DOHH2 (cell line): ENCODE data around the gene PALM3.

Source experiments
- H3F3A ChIP-seq: fragments of 200-600 bp; sonication (generic), shearing (Covaris generic); 2 replicates; pipeline ENCODE4 v1.6.0; 2016; ENCODE audit warnings: antibody characterized with exemption, mild to moderate bottlenecking; ENCODE audit not compliant: control insufficient read depth, insufficient read depth
- H3K27ac ChIP-seq: fragments of 200-600 bp; sonication (generic); 2 replicates; pipeline ENCODE4 v1.5.1; 2014; ENCODE audit warnings: low read depth, mild to moderate bottlenecking, low read length, moderate library complexity
- H3K27me3 ChIP-seq: fragments of 200-600 bp; sonication (generic); 2 replicates; pipeline ENCODE4 v1.6.1; 2014; ENCODE audit warnings: mild to moderate bottlenecking, low read length, mixed read lengths; ENCODE audit not compliant: control insufficient read depth
- H3K36me3 ChIP-seq: fragments of 200-600 bp; sonication (generic); 2 replicates; pipeline ENCODE4 v1.6.1; 2014; ENCODE audit warnings: mild to moderate bottlenecking, low read length, moderate library complexity, mixed read lengths; ENCODE audit not compliant: control insufficient read depth
- H3K4me1 ChIP-seq: fragments of 200-600 bp; sonication (generic); 2 replicates; pipeline ENCODE4 v1.6.1; 2014; ENCODE audit warnings: mild to moderate bottlenecking, low read length, mixed read lengths; ENCODE audit not compliant: control insufficient read depth
- H3K4me2 ChIP-seq: fragments of 200-600 bp; sonication (generic); 2 replicates; pipeline ENCODE4 v1.6.0; 2014; ENCODE audit warnings: mild to moderate bottlenecking, low read length, moderate library complexity
- H3K4me3 ChIP-seq: fragments of 200-600 bp; sonication (generic); 2 replicates; pipeline ENCODE4 v1.5.1; 2014; ENCODE audit warnings: mild to moderate bottlenecking, low read length, mixed read lengths
- H3K79me2 ChIP-seq: fragments of 200-600 bp; sonication (generic); 2 replicates; pipeline ENCODE4 v1.6.1; 2014; ENCODE audit warnings: mild to moderate bottlenecking, low read length, mixed read lengths; ENCODE audit not compliant: control insufficient read depth
- H3K9me2 ChIP-seq: fragments of 200-600 bp; sonication (generic); replicated peaks from 2 replicates; pipeline ENCODE4 v1.6.1; 2014; ENCODE audit warnings: mild to moderate bottlenecking, low read length, mixed read lengths; ENCODE audit not compliant: control insufficient read depth
- H3K9me3 ChIP-seq: fragments of 200-600 bp; sonication (generic); 2 replicates; pipeline ENCODE4 v1.6.1; 2014; ENCODE audit warnings: antibody characterized with exemption, low read length, mixed read lengths; ENCODE audit not compliant: control insufficient read depth, insufficient read depth
- H4K20me1 ChIP-seq: fragments of 200-600 bp; sonication (generic); 2 replicates; pipeline ENCODE4 v1.6.0; 2014; ENCODE audit warnings: low read depth, mild to moderate bottlenecking, antibody characterized with exemption, low read length, moderate library complexity; ENCODE audit not compliant: control insufficient read depth, insufficient read depth
- CTCF ChIP-seq: fragments of 200-600 bp; sonication (generic); IDR thresholded peaks from one replicate; pipeline ENCODE4 v1.5.1; 2014; ENCODE audit warnings: antibody characterized with exemption, mild to moderate bottlenecking, low read depth, low read length; ENCODE audit not compliant: poor library complexity, severe bottlenecking
- EZH2phosphoT487 ChIP-seq: fragments of 200-600 bp; sonication (generic); IDR thresholded peaks from 2 replicates; pipeline ENCODE4 v1.6.1; 2017; ENCODE audit warnings: borderline replicate concordance, mild to moderate bottlenecking, antibody characterized with exemption, low read length, moderate library complexity, mixed read lengths

PALM3 gene

GRCh38 chr19:14054721-14055120 lies 7.2 kb downstream of the PALM3 start:
- H3K9me3 ChIP-seq = no peaks in the 10 kb centered on the region
- no peaks in the 10 kb centered on the region for H4K20me1 ChIP-seq
- H3K9me2 ChIP-seq = no peaks in the 10 kb centered on the region
- TF ChIP-seq EZH2phosphoT487 (no peak), CTCF (no peak)
- no peaks in the 10 kb centered on the region for H3K79me2 ChIP-seq
- H3K27ac ChIP-seq = no peak overlapping the region
- no peak overlapping the region for H3K4me2 ChIP-seq
- H3F3A ChIP-seq = no peaks in the 10 kb centered on the region
- no peak overlapping the region for H3K4me3 ChIP-seq
- peaks cover 23% of the 10 kb centered on the region for H3K27me3 ChIP-seq
- no peaks in the 10 kb centered on the region for H3K36me3 ChIP-seq
- peaks cover 19% of the 10 kb centered on the region for H3K4me1 ChIP-seq

GRCh38 chr19:14054099-14054498 lies 7.8 kb downstream of the PALM3 start:
- Histone ChIP-seq H3K9me3 (no peaks in the 10 kb centered on the region), H4K20me1 (no peaks in the 10 kb centered on the region), H3K4me3 (no peak overlapping the region), H3K27me3 (peaks cover 23% of the 10 kb centered on the region), H3K4me2 (no peak overlapping the region), H3K27ac (no peak overlapping the region), H3K36me3 (peaks cover 2% of the 10 kb centered on the region), H3K79me2 (no peaks in the 10 kb centered on the region), H3K4me1 (peaks cover 14% of the 10 kb centered on the region), H3K9me2 (no peaks in the 10 kb centered on the region), H3F3A (no peaks in the 10 kb centered on the region)
- TF ChIP-seq EZH2phosphoT487 = no peak
- TF ChIP-seq CTCF = no peak

GRCh38 chr19:14053500-14053899 lies 8.4 kb downstream of the PALM3 start:
- Histone ChIP-seq H3F3A (no peaks in the 10 kb centered on the region), H3K27ac (no peak overlapping the region), H3K9me3 (no peaks in the 10 kb centered on the region), H3K4me3 (no peak overlapping the region), H3K36me3 (peaks cover 7% of the 10 kb centered on the region), H3K4me2 (no peak overlapping the region), H4K20me1 (no peaks in the 10 kb centered on the region), H3K79me2 (no peaks in the 10 kb centered on the region), H3K9me2 (no peaks in the 10 kb centered on the region), H3K4me1 (peaks cover 8% of the 10 kb centered on the region), H3K27me3 (peaks cover 18% of the 10 kb centered on the region)
- TF ChIP-seq CTCF (no peak), EZH2phosphoT487 (no peak)

GRCh38 chr19:14053032-14053431 lies 8.8 kb downstream of the PALM3 start:
- H3K4me3 ChIP-seq = no peak overlapping the region
- H3K27ac ChIP-seq = no peak overlapping the region
- H3K9me3 ChIP-seq = peaks cover 3% of the 10 kb centered on the region; the same call in 1 of the 2 replicates
- H3K36me3 ChIP-seq = peaks cover 10% of the 10 kb centered on the region
- peaks cover 14% of the 10 kb centered on the region for H3K27me3 ChIP-seq
- no peaks in the 10 kb centered on the region for H3K9me2 ChIP-seq
- TF ChIP-seq EZH2phosphoT487 (no peak), CTCF (no peak)
- no peaks in the 10 kb centered on the region for H4K20me1 ChIP-seq
- no peaks in the 10 kb centered on the region for H3K79me2 ChIP-seq
- H3K4me1 ChIP-seq = peaks cover 5% of the 10 kb centered on the region
- H3K4me2 ChIP-seq = no peak overlapping the region
- no peaks in the 10 kb centered on the region for H3F3A ChIP-seq
